GM21737 (cell line): ENCODE results near the gene DUS2.

Experiments used
- ATAC-seq: cut with Tn5 transposase; IDR thresholded peaks from one replicate; pipeline ENCODE4 v1.9.1; 2021; ENCODE audit warnings: mild to moderate bottlenecking, moderate library complexity; ENCODE audit not compliant: unreplicated experiment

DUS2 gene

DNA sequence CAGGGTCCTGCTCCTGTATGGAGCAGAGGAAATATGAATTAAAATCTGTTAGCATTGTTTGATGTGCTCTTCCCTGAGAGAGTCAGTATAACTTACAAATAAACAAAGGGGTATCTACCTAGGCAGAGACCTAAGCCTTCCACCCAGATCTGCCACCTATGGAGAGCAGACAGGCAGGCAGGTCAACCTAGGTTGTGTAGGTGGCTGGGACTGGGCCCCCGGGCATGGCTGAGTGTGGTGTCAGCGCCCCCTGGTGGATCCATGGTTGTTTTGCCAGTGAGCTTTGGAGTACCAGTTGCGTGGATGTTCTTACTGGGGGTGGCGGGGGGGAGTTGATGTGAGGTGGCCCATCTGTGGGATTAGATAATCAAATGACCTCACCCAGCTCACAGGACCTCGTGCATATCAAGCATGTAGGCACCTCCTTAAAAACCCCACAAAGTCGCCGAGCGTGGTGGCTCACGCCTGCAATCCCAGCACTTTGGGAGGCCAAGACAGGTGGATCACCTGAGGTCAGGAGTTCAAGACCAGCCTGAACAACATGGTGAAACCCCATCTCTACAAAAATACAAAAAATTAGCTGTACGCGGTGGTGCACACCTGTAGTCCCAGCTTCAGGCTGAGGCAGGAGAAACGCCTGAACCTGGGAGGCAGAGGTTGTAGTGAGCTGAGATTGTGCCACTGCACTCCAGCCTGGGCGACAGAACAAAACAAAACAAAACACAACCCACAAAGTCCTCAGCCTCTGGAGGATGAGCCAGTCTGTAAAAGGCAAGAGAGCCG, 17.6 kb downstream of the DUS2 start:
- ATAC-seq: peak; percentile 77

DNA sequence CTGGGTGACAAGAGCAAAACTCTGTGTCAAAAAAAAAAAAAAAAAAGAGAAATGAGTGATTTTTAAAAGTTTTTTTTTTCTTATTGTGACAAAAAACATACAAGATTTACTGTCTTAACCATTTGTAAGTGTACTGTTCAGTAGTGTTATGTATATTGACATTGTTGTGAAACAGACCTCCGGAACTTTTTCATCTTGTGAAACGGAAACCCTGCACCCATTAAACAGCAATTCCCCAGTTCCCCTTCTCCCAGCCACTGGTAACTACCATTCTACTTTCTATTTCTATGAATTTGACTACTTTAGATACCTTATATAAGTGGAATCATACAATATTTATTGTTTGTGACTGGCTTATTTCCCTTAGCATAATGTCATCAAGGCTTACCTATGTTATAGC, 18.7 kb downstream of the DUS2 start:
- ATAC-seq: no peak

DNA sequence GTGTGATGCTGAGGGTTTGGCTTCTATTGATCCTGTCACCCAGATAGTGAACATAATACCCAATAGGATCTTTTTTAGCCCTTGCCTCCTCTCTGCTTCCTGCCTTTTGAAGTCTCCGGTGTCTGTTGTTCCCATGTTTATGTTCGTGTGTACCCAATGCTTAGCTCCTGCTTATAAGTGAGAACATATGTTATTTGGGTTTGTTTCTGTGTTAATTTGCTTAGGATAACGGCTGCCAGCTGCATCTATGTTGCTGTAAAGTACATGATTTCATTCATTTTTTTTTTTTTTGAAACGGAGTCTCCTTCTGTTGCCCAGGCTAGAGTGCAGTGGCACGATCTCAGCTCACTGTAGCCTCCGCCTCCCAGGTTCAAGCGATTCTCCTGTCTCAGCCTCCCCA, 23.0 kb downstream of the DUS2 start:
- no peak for ATAC-seq

DNA sequence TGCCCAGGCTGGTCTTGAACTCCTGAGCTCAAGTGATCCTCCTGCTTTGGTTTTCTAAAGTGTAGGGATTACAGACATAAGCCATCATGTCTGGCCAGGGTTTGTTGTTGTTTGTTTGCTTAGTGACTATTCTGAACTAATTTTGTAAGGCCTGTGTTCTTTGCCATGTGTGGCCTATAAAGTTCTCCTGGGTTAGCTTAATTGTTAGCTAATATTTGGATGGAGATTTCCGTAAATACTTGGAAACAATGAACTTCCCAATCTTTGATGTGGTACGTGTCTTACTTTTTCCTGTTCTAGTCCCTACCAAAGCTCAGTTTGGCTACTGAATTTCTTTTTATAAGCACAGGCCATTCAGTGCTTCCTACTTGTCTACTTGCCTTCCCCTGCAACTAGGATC, 24.9 kb downstream of the DUS2 start:
- no peak for ATAC-seq

DNA sequence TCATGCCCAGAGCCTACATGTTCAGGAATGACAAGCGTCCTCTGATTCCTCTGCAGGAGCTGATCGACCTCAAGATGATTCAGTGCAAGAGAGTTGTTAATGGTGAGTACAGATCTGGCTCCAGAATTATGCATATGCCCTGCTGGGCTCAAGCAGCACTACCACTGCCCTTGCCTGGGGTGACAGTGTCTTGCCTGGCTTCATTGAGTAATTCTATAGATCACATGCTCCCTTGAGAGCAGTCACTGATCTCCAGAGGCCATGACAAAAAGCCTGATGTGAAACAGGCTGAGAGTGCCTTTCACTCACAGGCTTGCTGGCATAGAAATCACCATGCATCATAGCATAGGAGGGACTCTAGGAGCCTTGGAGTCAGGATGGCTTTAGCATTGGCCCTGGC, 26.4 kb downstream of the DUS2 start:
- ATAC-seq: no peak

DNA sequence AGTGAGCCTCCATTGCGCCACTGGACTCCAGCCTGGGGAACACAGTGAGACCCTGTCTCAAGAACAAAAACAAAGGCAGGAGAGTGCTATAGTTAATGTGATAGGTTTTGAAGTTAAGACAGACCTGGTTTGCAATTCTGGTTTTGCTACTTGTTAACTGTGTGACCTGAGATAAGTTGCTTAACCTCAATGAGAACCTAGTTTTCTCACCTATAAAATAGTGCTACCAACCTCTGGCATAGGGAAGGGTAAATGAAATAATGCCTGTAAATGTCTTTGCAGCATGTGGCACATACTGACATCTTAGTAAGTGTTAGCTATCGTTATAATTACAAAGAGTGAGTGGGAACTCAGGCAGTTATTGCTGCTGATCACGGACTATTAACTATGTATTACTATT, 32.3 kb downstream of the DUS2 start:
- ATAC-seq: no peak

DNA sequence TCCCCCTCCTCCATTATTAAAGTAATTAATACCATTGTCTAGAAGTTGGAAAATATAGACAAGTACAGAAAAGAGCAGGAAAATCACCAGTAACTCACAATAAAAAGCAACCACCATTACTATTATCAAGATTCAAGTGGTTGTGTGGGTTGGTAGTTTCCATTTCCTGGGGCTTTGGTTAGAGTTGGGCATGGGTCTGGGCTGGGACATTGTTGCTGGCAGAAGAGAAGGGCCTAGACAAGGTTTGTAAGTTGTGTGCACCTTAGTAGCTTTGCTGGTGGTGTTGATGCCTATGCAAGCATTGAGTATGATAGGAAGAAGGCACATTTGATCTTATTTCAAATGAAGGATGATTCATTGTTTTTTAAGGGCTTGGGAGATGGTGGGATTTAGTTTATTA, 36.7 kb downstream of the DUS2 start:
- no peak for ATAC-seq

DNA sequence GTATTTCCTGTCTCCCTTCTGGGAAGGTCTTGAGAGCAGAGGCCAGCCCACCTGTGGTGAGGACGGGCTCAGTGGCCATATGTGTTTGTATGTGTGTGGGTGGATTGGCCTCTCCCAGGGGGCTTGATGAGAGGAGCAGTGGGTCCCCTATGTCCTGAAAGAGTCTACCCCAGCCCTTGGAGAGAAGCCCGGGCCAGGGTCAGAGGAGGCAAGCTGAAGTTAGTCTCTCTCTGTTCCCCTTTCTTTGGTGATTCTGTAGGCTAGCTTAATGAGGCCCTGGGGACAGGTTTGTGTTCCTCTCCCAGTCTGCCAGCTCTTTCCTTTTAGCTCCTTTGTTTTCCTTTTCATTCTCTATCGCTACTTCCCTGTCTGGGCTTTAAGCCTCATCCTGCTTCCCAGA, 38.3 kb downstream of the DUS2 start:
- no peak for ATAC-seq

DNA sequence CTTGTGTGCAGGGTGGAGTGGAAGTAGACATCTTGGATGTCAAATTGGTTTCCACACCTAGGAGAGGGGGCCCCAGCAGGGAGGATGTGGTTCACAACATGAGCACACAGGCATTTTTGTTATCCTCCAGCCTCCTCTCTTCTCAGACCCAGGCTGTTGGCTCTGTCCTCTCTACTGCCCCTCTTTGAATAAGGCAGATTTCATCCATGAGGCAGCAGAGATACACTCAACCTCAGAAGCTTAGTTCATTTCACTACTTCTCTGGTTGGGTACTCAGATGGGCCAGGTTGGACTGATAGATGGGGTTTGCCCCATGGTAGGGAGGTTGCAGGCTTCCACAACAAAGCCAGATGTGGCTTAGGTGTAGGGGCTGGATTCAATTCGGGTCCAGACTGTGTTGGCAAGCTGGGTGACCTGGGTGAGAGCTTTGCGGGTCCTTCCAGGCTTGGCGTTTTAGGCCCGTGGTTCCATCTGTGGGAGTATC, 39.9 kb downstream of the DUS2 start:
- ATAC-seq: no peak

DNA sequence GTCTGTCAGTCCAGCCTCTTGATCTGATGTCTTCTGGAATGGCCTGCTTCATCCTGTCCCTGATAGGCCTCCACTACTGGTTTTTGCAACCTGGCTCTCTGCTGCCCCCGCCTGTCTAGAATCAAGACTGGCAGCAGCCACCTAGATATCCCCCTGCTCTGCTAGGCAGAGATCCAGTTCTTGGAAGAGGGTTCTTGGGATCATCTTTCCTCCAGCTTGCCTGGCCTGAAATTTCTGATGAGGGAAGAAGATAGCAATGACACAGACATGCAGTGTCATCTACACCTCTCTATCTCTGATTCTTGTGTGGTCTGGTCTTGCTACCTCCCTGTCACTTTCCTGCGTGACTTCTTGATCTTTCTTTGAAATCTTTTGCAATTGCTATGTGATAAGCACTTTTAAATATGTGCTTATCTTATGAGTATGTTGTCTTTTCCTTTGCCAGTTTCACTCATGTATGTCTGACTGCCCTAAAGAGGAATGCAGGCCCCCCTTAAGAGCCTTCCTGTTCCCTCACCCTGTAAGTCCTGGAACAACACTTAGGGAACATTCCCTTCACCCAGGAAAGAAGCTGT, 41.8 kb downstream of the DUS2 start:
- ATAC-seq: no peak

DNA sequence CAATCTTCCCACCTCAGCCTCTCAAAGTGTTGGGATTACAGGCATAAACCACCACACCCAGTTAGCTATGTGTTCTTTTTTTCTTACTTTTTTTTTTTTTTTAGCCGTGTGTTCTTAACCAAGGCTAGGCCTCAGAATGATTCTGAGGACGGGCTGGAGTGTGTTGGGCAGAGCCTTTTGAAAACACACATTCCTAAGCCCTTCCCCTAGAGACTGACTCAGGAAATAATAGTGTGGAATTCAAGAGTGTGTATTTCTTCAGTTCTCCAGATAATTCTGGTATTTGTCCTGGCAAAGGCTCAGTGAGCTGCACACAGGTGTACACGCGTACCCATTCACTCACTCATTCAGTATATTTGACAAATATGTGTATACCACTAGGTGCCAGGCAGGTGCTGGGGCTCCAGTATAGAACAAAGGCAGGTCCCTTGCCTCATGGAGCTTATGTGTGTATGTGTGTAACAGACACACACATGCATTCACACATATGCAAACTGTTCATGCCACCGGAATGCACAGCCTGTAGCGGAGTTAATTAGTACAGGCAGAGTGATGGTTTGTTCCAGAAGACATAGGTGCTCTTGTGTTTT, 42.7 kb downstream of the DUS2 start:
- no peak for ATAC-seq

DNA sequence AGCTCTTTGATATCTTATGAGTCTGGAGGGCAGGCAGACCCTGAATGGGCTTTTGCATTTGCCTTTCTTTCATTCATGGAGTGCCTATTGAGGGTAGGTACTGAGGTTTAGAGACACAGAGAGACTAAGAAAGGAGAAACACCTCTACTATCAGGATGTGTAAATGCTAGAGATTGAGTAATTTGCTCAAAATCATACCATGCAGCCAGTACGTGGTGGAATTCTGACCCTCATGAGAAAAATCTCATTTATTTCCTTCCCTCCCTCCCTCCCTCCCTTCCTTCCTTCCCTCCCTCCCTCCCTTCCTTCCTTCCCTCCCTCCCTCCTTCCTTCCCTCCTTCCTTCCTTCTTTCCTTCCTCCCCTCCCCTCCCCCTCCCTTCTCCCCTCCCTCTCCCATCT, 43.7 kb downstream of the DUS2 start:
- ATAC-seq: no peak

DNA sequence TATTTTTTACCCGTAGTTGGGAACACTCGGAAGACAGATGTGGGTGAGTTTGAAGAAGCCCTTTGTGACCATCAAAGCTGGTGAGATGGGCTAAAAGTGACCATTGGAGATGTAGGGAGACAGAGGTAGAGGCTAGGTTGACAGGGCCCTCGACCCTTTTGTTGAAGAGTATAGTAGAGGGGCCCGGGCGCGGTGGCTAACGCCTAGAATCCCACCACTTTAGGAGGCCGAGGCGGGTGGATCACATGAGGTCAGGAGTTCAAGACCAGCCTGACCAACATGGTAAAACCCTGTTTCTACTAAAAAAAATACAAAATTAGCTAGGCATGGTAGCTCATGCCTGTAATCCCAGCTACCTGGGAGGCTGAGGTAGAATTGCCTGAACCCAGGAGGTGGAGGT, 45.8 kb downstream of the DUS2 start:
- no peak for ATAC-seq

DNA sequence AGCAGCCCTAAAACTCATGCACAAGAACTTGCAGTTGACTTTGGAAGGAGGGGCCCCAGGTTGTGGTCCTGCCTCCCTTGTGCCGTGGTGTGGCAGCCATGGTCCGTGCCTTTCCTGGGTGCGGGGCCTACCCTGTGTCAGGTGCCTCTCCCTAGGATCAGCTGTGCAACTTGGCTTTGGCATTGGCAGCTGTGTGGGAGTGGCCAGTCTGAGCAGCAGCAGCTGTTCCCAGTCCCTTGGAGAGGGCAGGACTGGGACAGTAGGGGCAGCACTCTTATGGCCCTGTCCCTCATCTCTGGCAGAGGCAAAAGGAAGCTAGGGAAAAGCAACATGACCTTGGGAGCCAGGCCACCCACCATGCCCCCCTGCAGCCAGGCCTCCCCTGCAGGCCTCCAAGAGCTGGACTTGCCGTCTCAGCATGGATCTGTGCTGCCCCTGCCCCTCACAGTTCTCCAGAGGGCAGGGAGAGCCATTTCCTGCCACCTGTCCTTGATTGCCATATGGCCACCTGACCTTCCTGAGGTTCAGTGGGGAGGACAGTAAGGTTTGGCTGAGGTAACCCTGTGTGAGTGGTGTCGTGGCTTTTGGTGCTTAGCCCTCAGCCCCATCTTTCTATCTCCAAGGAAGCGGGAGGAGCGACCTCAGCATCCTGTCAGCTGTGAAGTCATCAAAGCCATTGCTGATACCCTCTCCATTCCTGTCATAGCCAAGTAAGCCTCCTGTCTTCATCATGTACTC, 46.6 kb downstream of the DUS2 start:
- no peak for ATAC-seq

DNA sequence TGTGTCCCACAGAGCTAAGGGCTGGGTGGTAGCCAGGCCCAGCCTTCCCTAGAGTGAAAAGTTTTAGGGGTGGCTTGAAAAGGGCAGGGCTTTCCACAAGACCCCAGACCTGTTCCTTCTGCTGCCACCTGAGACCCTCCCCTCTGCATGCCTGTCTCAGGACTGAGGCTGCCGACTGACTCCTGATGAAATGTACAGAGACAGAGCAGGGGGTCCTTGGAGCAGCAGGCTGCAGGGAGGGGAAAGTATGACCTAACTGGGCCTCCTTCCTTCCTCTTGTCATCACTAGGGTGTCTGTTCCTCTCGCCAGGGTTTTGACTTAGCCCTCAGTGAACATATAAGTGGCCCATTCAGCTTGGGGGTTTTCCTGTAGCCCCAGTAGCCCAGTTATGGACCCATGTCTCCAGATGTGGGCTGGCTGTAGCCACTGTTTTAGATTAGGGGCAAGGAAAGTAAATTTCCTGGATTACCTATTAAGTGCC, 47.2 kb downstream of the DUS2 start:
- no peak for ATAC-seq

DNA sequence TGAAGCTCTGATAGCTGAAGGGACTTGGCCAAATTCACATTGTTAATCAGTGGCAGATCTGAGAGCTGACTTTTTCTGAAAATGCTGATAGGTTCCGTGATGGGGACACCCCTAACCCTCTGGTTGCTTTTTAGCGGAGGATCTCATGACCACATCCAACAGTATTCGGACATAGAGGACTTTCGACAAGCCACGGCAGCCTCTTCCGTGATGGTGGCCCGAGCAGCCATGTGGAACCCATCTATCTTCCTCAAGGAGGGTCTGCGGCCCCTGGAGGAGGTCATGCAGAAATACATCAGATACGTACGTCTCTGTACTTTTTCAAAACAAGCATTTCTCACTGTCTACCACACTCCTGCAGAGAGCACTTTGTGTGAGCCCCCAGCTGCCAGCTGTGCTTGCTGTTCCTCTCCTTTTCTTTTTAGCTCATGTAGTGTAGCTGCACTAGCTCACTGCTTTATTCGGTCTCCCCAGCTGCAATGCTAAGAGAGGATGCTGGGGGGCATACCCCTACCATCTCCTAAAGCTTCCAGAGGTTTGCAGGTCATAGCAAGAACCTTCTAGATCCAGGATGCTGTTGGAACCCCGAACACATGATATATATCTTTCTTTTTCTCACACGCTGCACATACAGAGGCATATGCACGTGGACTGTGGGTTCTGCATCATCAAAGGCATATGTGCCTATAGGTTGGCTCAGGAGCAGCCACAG, 47.9 kb downstream of the DUS2 start:
- no peak for ATAC-seq

DNA sequence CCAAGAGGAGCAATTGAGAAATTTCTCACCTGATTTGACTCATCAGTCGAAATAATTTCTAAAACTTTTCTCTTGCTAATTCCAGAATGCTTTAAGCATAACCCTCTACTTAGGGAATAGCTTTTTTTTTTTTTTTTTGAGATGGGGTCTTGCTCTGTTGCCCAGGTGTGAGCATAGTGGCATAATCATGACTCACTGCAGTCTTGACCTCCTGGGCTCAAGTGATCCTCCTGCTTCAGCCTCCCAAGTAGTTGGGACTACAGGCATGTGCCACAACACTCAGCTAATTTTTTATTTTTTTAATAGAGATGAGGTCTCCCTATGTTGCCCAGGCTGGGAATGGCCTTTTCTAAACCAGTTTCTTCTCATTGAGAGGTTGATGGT, 48.4 kb downstream of the DUS2 start:
- ATAC-seq: no peak

DNA sequence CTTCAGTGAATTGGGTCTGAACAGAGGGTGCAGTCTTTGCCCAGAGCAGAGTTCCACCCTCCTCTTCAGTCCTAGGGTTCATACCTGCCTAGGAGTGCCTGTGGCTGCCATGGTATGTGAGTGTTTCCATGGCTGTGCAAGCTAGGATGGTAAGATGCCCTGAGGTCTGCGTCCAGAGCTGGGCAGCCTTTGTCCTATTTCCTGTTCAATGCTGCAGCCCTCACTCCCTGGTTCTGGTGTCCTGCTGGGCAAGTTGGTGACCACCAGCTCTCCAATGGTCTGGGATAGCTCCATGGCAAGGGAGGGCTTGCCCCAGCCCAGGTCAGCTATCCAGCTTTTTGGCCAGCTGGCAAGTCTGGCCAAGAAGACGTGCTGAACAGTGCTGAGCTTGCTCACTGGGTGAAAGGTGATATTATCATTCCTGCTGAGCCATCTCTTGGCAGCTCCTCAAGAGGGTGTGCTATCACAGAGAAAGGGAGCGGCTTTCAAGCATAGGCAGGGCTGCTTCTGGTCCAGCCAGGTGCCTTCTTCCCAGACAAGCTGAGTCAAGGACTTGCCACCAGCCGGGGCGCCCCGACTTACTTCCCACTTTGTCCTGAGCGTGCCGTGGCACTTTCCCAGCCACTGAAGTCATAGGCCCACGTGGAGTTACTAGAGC, 49.1 kb downstream of the DUS2 start:
- no peak for ATAC-seq

DNA sequence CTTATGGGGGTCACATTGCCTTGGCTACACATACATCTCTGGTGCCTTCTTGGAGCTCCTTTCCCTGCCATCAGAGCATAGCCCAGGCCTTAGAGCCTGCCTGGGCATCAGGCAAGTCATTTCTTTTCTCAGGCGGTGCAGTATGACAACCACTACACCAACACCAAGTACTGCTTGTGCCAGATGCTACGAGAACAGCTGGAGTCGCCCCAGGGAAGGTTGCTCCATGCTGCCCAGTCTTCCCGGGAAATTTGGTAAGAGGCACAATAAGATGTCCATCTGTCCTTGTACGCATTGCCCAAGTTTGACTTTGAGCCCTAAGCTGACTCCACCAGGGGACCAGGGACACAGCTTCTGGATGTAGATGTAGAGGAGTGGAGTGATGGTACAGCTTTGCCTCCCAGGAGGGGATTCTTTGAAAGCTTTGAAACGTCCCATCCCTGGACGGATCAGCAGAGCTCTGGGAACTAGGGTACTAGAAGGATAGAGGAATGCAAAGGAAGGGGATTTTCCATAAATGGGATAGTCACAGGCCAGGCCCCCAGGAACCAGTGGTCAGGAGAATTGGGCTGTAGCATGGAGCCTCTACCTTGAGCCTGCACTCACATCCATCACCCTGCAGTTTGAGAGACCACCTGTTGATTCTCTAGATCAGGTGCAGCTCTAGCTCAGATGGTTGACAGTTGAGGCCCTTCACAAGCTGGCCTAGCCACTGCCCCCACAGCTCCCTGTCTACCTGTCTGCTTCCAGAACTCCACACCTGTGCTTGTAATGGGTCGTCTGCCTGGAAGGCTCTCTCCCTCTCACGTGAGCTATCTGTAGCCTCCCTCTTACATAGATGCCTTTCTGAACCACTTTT, 51.0 kb downstream of the DUS2 start:
- no peak for ATAC-seq
